Activated T-helper 2 cell treated with anti-CD3 and anti-CD28 coated beads, Interferon-gamma antibody, Interleukin-2, Interleukin-4, amounts not matched to agents 10 μg/mL and 5 μg/mL and 100 μg/mL, durations not matched to agents 14 hours and 24 hours and 36 hours (primary cell): ENCODE data around the gene WBP11. TPM values are rescaled to one million over a fixed set of nuclear protein-coding genes. Genes with fewer than 3 reads are reported as not detected.

Experiments
- DNase-seq: peaks from one replicate; pipeline ENCODE4 v3.0.0; 2021; ENCODE audit warnings: low spot score
- H3K27ac Mint-ChIP-seq: one replicate; pipeline ENCODE4 v1.8.0; 2021; ENCODE audit warnings: mixed read lengths
- H3K27me3 Mint-ChIP-seq: one replicate; pipeline ENCODE4 v1.8.0; 2021; ENCODE audit warnings: low read depth, mixed read lengths
- H3K36me3 Mint-ChIP-seq: one replicate; pipeline ENCODE4 v1.8.0; 2021; ENCODE audit warnings: low read depth, mixed read lengths
- H3K4me1 Mint-ChIP-seq: one replicate; pipeline ENCODE4 v1.8.0; 2021; ENCODE audit warnings: low read depth, mixed read lengths
- H3K4me3 Mint-ChIP-seq: one replicate; pipeline ENCODE4 v1.8.0; 2021; ENCODE audit warnings: low read depth, mild to moderate bottlenecking, moderate library complexity, mixed read lengths
- H3K9me3 Mint-ChIP-seq: one replicate; pipeline ENCODE4 v1.8.0; 2021; ENCODE audit warnings: mixed read lengths
- intact Hi-C: fragments of 100-400 bp; cut with micrococcal nuclease; formaldehyde crosslinking; loops from one replicate; pipeline ENCODE4 v1.15.1; 2023
- total RNA-seq: library from RNA; stranded (reverse); gene quantifications from 2 replicates; pipeline ENCODE4 v1.2.3, GENCODE V29; 2022

Gene WBP11
- total RNA-seq, 1 donor from 2014 or later: 134 TPM

- DNase-seq: no peak
- peaks cover 2% of the 10 kb centered on the region for H3K4me1 Mint-ChIP-seq
Measured at GRCh38 chr12:14839262-14839661, 36.0 kb upstream of the WBP11 start.

GRCh38 chr12:14836336-14837210, 33.3 kb upstream of the WBP11 start:
- H3K27me3 Mint-ChIP-seq: peaks cover 31% of the 10 kb centered on the region
- intact Hi-C loops: no loop called here
- no peak for DNase-seq
- H3K36me3 Mint-ChIP-seq: no peaks in the 10 kb centered on the region
- H3K27ac Mint-ChIP-seq: no peak overlapping the region
- H3K9me3 Mint-ChIP-seq: no peaks in the 10 kb centered on the region
- no peak overlapping the region for H3K4me3 Mint-ChIP-seq
- peaks cover 2% of the 10 kb centered on the region for H3K4me1 Mint-ChIP-seq

More at GRCh38 chr12:14839262-14839661, 36.0 kb upstream of the WBP11 start:
- Mint-ChIP-seq H3K36me3 (no peaks in the 10 kb centered on the region), H3K27ac (no peak overlapping the region), H3K9me3 (no peaks in the 10 kb centered on the region), H3K27me3 (peaks cover 19% of the 10 kb centered on the region), H3K4me3 (no peak overlapping the region)
- intact Hi-C loops: no loop called here

DNA sequence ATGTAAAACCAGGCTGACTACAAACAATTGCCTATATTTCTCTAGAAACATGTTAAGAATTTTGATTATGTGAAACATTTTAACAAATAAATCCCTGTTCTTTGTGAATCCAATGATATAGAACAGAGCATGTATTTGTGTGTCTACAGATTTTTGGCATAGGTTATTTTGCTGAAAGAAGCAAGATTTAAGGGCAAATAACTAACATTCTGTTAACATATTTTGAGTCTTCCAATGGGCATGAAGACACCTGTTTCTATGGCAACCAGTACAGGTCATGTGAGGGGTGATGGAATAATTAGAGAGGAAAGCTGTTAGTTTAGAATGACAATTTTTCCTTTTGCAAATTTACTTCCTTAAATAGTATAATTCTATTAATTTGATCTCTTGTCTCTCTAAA, 31.2 kb upstream of the WBP11 start:
- no peak for DNase-seq
- peaks cover 2% of the 10 kb centered on the region for H3K4me1 Mint-ChIP-seq
- no peaks in the 10 kb centered on the region for H3K36me3 Mint-ChIP-seq
- no peak overlapping the region for H3K27ac Mint-ChIP-seq
- H3K27me3 Mint-ChIP-seq: peaks cover 27% of the 10 kb centered on the region
- H3K4me3 Mint-ChIP-seq: no peak overlapping the region
- H3K9me3 Mint-ChIP-seq: no peaks in the 10 kb centered on the region
- intact Hi-C loops: no loop called here

- intact Hi-C loops: no loop called here
- no peak for DNase-seq
- peaks cover 23% of the 10 kb centered on the region for H3K27me3 Mint-ChIP-seq
- H3K4me3 Mint-ChIP-seq: no peak overlapping the region
- H3K4me1 Mint-ChIP-seq: peaks cover 2% of the 10 kb centered on the region
- no peak overlapping the region for H3K27ac Mint-ChIP-seq
- H3K36me3 Mint-ChIP-seq: no peaks in the 10 kb centered on the region
- H3K9me3 Mint-ChIP-seq: no peaks in the 10 kb centered on the region
Measured at GRCh38 chr12:14833952-14834351, 30.7 kb upstream of the WBP11 start.

GRCh38 chr12:14833336-14833735, 30.1 kb upstream of the WBP11 start:
- DNase-seq: no peak
- peaks cover 2% of the 10 kb centered on the region for H3K4me1 Mint-ChIP-seq
- H3K9me3 Mint-ChIP-seq: no peaks in the 10 kb centered on the region
- no peak overlapping the region for H3K27ac Mint-ChIP-seq
- peaks cover 23% of the 10 kb centered on the region for H3K27me3 Mint-ChIP-seq
- no peaks in the 10 kb centered on the region for H3K36me3 Mint-ChIP-seq
- intact Hi-C loops: no loop called here
- no peak overlapping the region for H3K4me3 Mint-ChIP-seq

GRCh38 chr12:14828892-14829291, 25.6 kb upstream of the WBP11 start:
- no peak for DNase-seq
- H3K27me3 Mint-ChIP-seq: peaks cover 13% of the 10 kb centered on the region
- H3K9me3 Mint-ChIP-seq: no peaks in the 10 kb centered on the region
- H3K27ac Mint-ChIP-seq: no peak overlapping the region
- no peaks in the 10 kb centered on the region for H3K36me3 Mint-ChIP-seq
- H3K4me3 Mint-ChIP-seq: no peak overlapping the region
- peaks cover 4% of the 10 kb centered on the region for H3K4me1 Mint-ChIP-seq
- intact Hi-C loops: no loop called here

- no peaks in the 10 kb centered on the region for H3K36me3 Mint-ChIP-seq
- no peak overlapping the region for H3K4me3 Mint-ChIP-seq
- H3K4me1 Mint-ChIP-seq: peaks cover 7% of the 10 kb centered on the region
- intact Hi-C loops: no loop called here
- DNase-seq: no peak
- peaks cover 3% of the 10 kb centered on the region for H3K27me3 Mint-ChIP-seq
- H3K27ac Mint-ChIP-seq: no peak overlapping the region
- H3K9me3 Mint-ChIP-seq: no peaks in the 10 kb centered on the region
Measured at GRCh38 chr12:14827043-14827442, 23.8 kb upstream of the WBP11 start.

GRCh38 chr12:14826491-14826890, 23.2 kb upstream of the WBP11 start:
- Mint-ChIP-seq H3K27me3 (peaks cover 2% of the 10 kb centered on the region), H3K9me3 (no peaks in the 10 kb centered on the region)

DNA sequence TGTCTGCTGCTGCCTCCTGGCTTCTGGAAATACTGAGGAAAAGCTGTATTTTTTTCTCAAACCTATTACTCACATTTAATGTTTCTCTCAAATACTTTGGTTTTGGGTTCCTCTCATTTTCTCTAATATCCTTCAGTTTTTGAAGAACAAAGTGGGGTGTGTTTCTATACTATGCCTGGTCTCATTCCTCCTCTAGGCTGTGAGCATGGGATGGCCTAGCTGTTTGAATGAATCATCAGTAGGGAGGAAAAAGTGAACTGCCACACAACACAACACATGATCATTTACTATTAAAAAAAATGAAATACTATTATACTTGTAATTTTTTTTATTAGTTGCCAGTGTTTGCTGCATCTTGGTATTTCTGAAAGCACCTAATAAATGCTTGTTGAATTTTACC, 22.0 kb upstream of the WBP11 start:
- Mint-ChIP-seq H3K27ac (no peak overlapping the region), H3K9me3 (no peaks in the 10 kb centered on the region), H3K4me1 (peaks cover 7% of the 10 kb centered on the region), H3K27me3 (no peaks in the 10 kb centered on the region), H3K4me3 (no peak overlapping the region), H3K36me3 (no peaks in the 10 kb centered on the region)
- intact Hi-C loops: no loop called here
- DNase-seq: no peak

More at GRCh38 chr12:14826491-14826890, 23.2 kb upstream of the WBP11 start:
- no peak overlapping the region for H3K4me3 Mint-ChIP-seq
- H3K4me1 Mint-ChIP-seq: peaks cover 7% of the 10 kb centered on the region
- H3K36me3 Mint-ChIP-seq: no peaks in the 10 kb centered on the region
- no peak overlapping the region for H3K27ac Mint-ChIP-seq
- no peak for DNase-seq
- intact Hi-C loops: no loop called here

DNA sequence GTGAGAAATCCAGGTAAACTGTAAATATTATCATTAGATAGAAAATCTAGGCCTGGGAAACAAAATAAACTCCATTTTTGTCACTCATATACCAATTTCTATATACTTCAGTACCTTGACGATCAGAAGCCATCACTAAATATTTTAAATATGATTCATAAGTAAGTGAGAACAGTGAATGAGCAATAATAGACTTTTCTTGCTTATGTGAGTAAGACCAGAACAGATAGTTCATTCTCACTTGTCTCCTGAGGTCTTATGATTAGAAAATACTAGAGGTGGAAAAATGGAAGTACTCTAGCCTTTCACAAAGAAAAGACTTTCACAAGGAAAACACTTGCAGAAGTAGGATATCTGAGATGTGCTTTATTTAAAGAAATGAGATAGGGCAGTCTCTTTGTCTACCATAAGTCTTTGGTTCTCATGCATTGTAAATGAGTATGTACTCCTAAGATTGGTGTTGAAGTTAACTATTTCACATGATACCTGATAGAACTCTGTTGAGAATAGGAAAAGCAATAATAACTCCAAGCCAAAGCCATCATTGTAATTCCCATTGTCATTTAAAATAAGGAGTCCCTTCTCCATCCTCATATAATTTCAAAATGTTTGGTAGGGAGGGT, 20.8 kb upstream of the WBP11 start:
- Mint-ChIP-seq H3K4me3 (no peak overlapping the region), H3K9me3 (no peaks in the 10 kb centered on the region), H3K27me3 (no peaks in the 10 kb centered on the region), H3K27ac (no peak overlapping the region), H3K4me1 (peaks cover 7% of the 10 kb centered on the region), H3K36me3 (no peaks in the 10 kb centered on the region)
- intact Hi-C loops: no loop called here
- no peak for DNase-seq

DNA sequence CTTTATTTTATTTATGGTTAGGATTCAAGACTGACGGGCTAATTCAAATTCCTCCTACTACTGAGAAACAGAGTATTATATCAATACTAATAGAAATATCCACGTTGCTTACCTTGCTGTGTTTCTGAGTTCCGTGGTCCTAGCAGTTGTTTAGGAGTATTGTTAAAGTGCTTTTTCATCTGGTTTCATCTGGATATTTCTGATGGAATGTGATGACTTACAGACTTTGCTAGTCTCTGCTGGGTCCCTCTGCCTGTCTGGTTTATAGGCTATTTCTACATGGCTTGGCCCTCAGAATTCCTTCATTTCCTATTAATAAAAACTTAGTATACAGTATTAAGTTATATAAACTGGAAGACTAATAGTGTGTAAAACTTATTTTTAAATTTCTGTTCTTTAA, 10.7 kb upstream of the WBP11 start, which contains the start of gene SMCO3:
Gene SMCO3, minus strand, starts transcription at position 169 of the 400 bp plus-strand sequence. CDS start 7,502 bp downstream, outside the sequence.
- H3K4me1 Mint-ChIP-seq: peaks cover 23% of the 10 kb centered on the region

DNA sequence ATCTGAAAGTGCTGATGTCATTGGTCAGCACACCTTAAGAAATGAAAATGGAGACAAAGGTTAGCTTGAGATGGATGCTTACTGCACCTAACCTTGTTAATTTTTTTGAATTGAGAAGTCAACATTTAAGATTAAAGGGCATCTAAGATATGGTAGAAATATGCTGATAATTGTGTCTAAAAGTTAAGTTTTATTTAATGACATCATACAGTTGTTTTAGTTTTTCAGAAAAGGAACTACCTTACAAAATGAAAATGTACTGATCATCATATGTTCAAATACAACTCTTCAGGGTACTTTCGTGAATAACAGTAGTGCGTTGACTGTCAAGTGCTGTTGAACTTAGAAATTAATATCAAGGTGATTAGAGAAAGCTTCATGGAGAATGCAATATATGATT, 8.2 kb upstream of the WBP11 start:
- H3K9me3 Mint-ChIP-seq: no peaks in the 10 kb centered on the region
- intact Hi-C loops: no loop called here
- no peak for DNase-seq
- no peak overlapping the region for H3K4me3 Mint-ChIP-seq
- H3K36me3 Mint-ChIP-seq: no peaks in the 10 kb centered on the region
- peaks cover 1% of the 10 kb centered on the region for H3K27me3 Mint-ChIP-seq
- H3K27ac Mint-ChIP-seq: no peak overlapping the region
- peaks cover 11% of the 10 kb centered on the region for H3K4me1 Mint-ChIP-seq

More for the DNA sequence above, 10.7 kb upstream of the WBP11 start, which contains the start of gene SMCO3:
- Mint-ChIP-seq H3K27ac (no peak within 1 kb of the TSS), H3K9me3 (peaks cover 4% of the 10 kb centered on the region), H3K4me3 (no peak within 1 kb of the TSS), H3K27me3 (peaks cover 1% of the 10 kb centered on the region), H3K36me3 (no peaks in the 10 kb centered on the region)
- intact Hi-C loops: no loop called here
- DNase-seq: no peak

DNA sequence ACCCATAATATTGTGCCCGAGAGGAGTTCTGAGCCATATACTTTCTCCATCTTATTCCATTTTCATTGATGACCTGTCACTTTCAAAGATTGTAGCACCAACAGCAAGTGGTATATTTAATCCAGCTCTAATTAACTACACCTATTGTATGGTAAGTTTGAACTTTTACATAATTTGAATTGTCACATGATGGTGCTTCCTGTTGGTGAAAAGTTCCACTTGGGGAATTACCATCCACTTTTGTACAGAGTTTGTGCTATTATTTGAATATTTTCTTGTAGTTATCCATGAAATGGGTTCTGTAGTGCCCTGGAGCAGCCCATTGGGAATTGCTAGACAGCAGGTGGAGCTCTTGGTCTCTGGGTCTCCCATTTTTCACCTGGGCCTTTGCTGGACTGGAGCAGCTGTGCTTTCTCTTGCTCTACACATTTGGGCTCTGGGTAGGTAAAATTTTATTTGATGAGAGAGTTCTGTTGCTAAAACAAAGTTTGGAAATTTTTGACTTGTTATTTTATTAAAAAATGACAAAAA, 7.7 kb upstream of the WBP11 start:
- Mint-ChIP-seq H3K4me3 (no peak overlapping the region), H3K27me3 (peaks cover 1% of the 10 kb centered on the region), H3K27ac (no peak overlapping the region), H3K9me3 (no peaks in the 10 kb centered on the region), H3K36me3 (no peaks in the 10 kb centered on the region), H3K4me1 (peaks cover 11% of the 10 kb centered on the region)
- DNase-seq: no peak
- intact Hi-C loops: no loop called here
